GM12872 (cell line): ENCODE data around the gene KIF25.

ENCODE experiments used
- TF ChIP-seq, protein P1 (sequence below): IDR thresholded peaks from 3 replicates; pipeline ENCODE4 v1.5.1; 2011; ENCODE audit warnings: low read depth, mild to moderate bottlenecking, low read length, moderate library complexity; ENCODE audit not compliant: insufficient read depth

The KIF25 gene

DNA sequence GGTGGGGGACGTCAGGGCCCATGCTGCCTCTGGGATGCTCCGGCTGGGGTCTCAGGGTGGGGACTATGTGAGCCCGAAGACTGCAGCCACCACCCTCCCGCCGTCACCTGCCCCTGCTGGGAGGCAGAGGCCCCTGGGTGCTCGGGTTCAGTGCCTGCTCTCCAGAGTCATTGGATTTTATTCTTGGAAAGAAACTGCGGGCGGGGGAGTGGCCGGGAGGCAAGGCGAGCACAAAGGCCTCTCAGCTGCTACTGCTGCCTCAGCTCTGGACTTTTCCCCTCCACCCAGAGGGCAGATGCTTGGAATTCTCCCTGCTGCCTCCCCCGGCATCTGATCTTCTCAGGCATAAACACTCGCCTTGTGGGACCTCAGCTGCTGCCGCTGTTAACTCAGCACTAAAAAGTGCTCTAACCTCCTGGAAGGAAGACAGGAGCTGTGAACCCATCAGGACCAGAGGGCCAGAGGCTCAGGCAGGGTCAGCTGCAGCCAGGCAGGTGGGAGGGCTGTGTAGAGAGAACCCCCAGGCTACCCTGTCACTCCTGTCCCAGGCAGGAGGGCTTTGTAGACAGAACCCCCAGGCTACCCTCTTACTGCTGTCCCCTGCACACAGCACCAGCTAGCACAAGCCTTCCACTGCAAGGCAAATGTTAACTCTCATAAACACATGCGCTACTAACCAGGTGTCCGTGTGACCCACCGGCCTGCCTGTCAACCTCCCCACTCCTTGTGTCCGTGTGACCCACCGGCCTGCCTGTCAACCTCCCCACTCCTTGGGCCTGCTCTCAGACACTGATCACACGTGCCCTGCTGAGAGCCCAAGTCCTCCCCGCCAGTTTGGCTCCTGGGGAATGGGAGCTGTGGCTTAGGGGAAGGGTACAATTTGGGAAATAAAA is 90.9 kb downstream of the KIF25 start:
- TF ChIP-seq, protein P1, sequence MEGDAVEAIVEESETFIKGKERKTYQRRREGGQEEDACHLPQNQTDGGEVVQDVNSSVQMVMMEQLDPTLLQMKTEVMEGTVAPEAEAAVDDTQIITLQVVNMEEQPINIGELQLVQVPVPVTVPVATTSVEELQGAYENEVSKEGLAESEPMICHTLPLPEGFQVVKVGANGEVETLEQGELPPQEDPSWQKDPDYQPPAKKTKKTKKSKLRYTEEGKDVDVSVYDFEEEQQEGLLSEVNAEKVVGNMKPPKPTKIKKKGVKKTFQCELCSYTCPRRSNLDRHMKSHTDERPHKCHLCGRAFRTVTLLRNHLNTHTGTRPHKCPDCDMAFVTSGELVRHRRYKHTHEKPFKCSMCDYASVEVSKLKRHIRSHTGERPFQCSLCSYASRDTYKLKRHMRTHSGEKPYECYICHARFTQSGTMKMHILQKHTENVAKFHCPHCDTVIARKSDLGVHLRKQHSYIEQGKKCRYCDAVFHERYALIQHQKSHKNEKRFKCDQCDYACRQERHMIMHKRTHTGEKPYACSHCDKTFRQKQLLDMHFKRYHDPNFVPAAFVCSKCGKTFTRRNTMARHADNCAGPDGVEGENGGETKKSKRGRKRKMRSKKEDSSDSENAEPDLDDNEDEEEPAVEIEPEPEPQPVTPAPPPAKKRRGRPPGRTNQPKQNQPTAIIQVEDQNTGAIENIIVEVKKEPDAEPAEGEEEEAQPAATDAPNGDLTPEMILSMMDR, result no peak

DNA sequence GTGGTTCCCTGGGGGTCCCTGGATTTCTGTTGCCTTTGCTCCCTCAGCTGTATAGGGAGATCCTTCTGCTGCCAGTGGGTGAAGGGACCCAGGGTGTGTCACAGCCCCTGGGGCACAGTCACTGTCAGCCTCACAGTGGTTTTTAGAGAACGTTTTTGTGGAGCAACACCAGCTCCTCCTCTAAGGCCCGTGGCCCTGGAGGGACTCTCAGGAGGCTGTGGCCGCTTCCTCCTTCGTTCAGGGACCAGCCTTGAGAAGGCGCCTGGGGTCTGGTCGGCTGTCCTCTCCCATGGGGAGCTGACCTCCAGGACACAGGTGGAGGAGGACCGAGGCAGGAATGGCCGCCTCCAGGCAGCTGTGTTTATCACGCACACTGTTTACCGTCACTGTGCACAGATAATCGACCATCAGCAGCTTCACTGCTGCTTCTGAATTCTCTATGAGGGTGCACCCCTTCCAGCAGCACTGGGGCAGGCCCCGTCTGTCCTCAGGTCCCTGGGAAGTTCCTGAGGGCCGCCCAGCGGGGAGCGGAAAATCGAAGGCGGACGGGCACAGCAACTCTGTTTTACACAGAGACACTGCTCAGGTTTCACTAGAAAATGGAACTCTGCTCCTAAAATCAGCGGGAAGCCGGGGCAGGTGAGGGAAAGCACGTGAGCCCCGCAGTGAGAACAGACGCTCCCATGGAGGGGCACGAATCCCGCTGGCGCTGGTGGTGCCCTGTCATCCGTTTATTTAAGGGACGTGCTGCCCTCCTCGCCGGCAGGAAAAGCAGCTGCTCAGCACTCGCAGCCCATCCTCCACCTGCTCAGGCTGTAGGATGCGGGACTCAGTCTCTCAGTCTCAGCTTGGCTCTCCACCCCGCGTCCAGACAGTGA is 92.0 kb downstream of the KIF25 start:
- TF ChIP-seq, protein P1, result no peak

DNA sequence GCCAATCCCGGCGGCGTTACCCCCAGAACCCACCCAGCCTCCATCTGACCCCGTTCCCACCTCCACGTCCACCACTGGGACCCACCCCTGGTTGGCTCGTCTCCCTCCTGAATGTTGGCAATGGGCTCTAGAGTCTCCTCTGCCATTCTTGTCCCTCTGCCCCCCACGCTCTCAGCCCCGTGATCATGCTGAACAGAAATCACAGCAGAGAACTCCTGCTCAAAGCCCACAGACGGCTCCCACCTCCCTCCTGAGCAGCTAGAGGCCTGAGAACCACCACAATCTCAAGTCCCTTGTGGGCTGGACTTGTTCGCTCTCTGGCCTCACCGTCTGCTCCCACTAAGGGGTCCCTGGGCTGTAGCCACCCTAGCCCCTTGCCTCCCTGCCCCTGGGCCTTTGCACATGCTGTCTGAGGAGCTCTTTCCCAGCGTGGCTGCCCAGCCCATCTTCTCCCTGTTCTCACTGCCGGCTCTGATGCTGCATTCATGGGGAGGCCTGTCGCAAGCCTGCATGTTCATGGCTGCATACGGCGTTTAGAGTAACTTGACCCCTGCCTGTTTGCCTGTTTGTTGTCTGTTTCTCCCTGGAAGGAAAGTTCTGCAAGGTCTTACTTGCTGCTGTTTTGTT is 92.7 kb downstream of the KIF25 start:
- TF ChIP-seq, protein P1, result no peak

DNA sequence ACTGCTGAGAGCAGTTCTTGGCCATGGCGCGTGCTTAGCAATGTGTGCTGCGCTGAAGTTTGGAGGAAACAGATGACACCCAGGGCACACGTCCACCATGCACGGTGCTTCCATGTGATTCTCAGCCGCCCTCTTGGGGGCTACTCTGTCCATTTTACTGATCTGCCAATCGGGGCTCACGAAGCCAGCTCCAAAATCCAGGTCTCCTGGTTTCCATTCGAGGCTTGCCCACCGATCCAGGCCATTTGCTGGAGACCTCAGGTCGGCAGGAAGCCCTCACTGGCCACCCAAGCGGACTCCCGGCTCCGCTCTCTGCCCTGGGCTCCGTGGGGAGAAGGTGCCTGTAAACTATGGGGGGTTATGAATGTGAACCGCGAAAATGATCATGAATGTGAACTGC is 93.2 kb downstream of the KIF25 start:
- TF ChIP-seq, protein P1, result no peak

DNA sequence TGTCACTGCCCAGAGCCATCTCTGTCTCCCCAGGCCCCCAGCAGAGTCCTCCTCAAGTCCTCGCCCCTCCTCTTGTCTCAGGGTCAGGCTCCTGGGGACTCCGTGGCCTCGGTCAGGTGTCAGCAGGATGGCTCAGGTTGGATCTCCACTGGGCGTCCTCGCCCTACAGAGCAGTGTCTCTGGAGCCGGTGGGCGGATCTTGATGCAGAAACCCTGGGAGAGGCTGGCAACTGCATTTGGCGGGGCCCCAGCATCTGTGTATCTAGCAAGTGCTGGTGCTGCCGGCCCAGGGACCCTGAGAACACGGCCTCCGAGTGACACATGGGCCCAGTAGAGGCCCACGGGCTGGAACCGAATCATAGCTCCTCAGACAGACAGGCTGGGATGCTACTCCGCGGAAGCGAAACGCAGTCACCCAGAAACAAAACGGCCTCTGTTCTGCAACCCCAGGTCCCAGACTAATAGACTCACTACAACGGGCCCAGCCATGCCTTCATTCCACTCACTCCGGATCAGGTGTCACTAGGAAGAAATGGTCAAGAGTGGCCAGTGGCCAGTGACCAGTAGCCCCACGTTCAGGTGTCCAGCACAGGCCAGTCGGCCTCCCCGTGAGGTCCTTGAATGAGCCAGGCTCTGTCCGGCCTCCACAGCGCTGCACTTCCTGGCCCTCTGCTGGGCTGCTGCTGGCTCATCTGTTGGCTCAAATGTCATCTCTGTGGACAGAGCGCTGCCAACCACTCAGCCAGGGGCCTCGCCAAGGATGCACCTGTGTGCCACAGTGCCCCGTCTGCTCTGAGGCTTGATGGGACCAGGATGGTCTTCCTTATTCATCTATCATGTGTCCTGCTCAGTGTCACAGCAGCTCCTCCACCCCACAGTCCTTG is 94.2 kb downstream of the KIF25 start:
- TF ChIP-seq, protein P1, result no peak

DNA sequence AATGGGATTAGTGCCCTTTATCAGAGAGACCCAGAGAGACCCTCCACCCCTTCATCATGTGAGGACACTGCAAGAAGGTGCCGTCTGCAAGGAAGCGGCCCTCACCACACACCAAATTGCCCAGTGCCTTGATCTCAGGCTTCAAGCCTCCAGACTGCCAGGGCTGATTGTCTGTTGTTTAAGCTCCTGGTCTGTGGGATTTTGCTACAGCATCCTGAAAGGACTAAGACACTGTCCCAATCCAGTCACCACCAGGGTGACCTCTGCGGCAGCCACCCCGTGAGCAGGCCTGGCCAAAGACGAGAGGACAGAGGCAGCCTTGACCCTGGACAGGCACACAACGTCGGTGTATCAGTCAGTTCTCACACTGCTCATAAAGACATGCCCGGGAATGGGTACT is 95.1 kb downstream of the KIF25 start:
- TF ChIP-seq, protein P1, result no peak
